C4-2B (cell line): ENCODE results near the gene ANO2.

Experiments
- CTCF ChIP-seq: fragments of 450-650 bp; conservative IDR thresholded peaks from 2 replicates; pipeline ENCODE4 v1.5.1; 2017; ENCODE audit warnings: mild to moderate bottlenecking
- ZFX ChIP-seq: fragments of 450-650 bp; IDR thresholded peaks from 2 replicates; pipeline ENCODE4 v1.6.1; 2017

- TF ChIP-seq CTCF (no peak), ZFX (no peak)
Measured at GRCh38 chr12:5773550-5773949, 171.5 kb downstream of the ANO2 start.
